GM12878 (cell line): ENCODE results near the gene PALLD. TPM values are rescaled to one million over a fixed set of nuclear protein-coding genes. Genes with fewer than 3 reads are reported as not detected.

Source experiments
- ATAC-seq: fragments of 200-7000 bp; cut with Tn5 transposase; 3 replicates; pipeline ENCODE4 v1.9.1; 2020; ENCODE audit warnings: mild to moderate bottlenecking, moderate library complexity
- BruUV-seq: library from RNA; stranded (reverse); fragments of 400-500 nt; replicated peaks from 2 replicates; lab custom pipeline; 2021; lab: Mats Ljungman, UMichigan
- CTCF ChIA-PET: fragments of 300-600 bp; sonication (Branson Sonifier 250); formaldehyde crosslinking; extraction: SDS; loops from one replicate; lab custom pipeline; 2021; ENCODE audit warnings: inconsistent platforms; lab: Yijun Ruan, JAX
- POLR2A ChIA-PET: fragments of 350-600 bp; formaldehyde crosslinking; extraction: SDS; loops from one replicate; lab custom pipeline; 2021; ENCODE audit warnings: inconsistent platforms; lab: Charles Lee
- RAD21 ChIA-PET: fragments of 300-600 bp; sonication (Branson Sonifier 250); formaldehyde crosslinking; loops from one replicate; lab custom pipeline; 2023; ENCODE audit warnings: antibody characterized with exemption; ENCODE audit not compliant: unreplicated experiment; lab: Charles Lee
- SMC1A ChIA-PET: fragments of 300-600 bp; sonication (Branson Sonifier 250); formaldehyde crosslinking; loops from one replicate; lab custom pipeline; 2023; ENCODE audit not compliant: unreplicated experiment, uncharacterized antibody; lab: Charles Lee
- DNase-seq: peaks from one replicate; pipeline ENCODE4 v3.0.0-alpha.2; 2011; ENCODE audit warnings: low read depth, low spot score
- FAIRE-seq: peaks from 3 replicates; lab custom pipeline; 2011; peaks lifted over from hg19 to GRCh38; lab: Jason Lieb, UNC
- H2AFZ ChIP-seq: 2 replicates; pipeline ENCODE4 v1.6.0; 2011; ENCODE audit warnings: low read depth, low read length, control low read depth; ENCODE audit not compliant: control insufficient read depth
- H3K27ac ChIP-seq: 2 replicates; pipeline ENCODE4 v1.5.1; 2011; ENCODE audit warnings: control low read depth; ENCODE audit not compliant: control insufficient read depth, insufficient read depth
- H3K27me3 ChIP-seq, 2 experiments: replicated peaks in 1 of 2; 2 replicates each; pipeline versions ENCODE4 v1.6.0 to v1.6.1; 2011; ENCODE audit warnings: low read length in 1 of 2; ENCODE audit not compliant: control insufficient read depth in 2 of 2, insufficient read depth in 2 of 2
- H3K36me3 ChIP-seq, 2 experiments: 2 replicates each; pipeline ENCODE4 v1.5.1; 2011; ENCODE audit warnings: low read length in 1 of 2; ENCODE audit not compliant: control insufficient read depth in 2 of 2, insufficient read depth in 2 of 2
- H3K4me1 ChIP-seq: 2 replicates; pipeline ENCODE4 v1.6.1; 2011; ENCODE audit warnings: mild to moderate bottlenecking, low read length, moderate library complexity, mixed read lengths; ENCODE audit not compliant: control insufficient read depth, insufficient read depth
- H3K4me2 ChIP-seq: 2 replicates; pipeline ENCODE4 v1.6.0; 2011; ENCODE audit warnings: control low read depth; ENCODE audit not compliant: control insufficient read depth, insufficient read depth
- H3K4me3 ChIP-seq: fragments of 200-600 bp; sonication (generic); 2 replicates; pipeline ENCODE4 v1.5.1; 2016
- H3K79me2 ChIP-seq: 2 replicates; pipeline ENCODE4 v1.6.0; 2011; ENCODE audit warnings: low read length; ENCODE audit not compliant: control insufficient read depth, insufficient read depth
- H3K9ac ChIP-seq: 2 replicates; pipeline ENCODE4 v1.8.0; 2011; ENCODE audit warnings: low read length, control low read depth, mixed read lengths; ENCODE audit not compliant: control insufficient read depth, insufficient read depth
- H3K9me3 ChIP-seq: replicated peaks from 3 replicates; pipeline ENCODE4 v1.5.1; 2011; ENCODE audit warnings: mild to moderate bottlenecking, low read length; ENCODE audit not compliant: control insufficient read depth, insufficient read depth
- H4K20me1 ChIP-seq: 2 replicates; pipeline ENCODE4 v1.6.0; 2011; ENCODE audit not compliant: control insufficient read depth, insufficient read depth
- CHD2 ChIP-seq: IDR thresholded peaks from 2 replicates; pipeline ENCODE4 v1.6.1; 2011; ENCODE audit warnings: low read depth, low read length, improper control_type of control experiment, borderline replicate concordance
- HSF1 ChIP-seq: fragments of 150-350 bp; IDR thresholded peaks from 2 replicates; pipeline ENCODE4 v1.6.1; 2014; ENCODE audit warnings: mild to moderate bottlenecking, low read depth, low read length
- MEF2A ChIP-seq: IDR thresholded peaks from 2 replicates; pipeline ENCODE4 v1.6.1; 2011; ENCODE audit warnings: low read depth, mild to moderate bottlenecking, low read length, moderate library complexity; ENCODE audit not compliant: insufficient read depth
- RFX5 ChIP-seq: IDR thresholded peaks from 2 replicates; pipeline ENCODE4 v1.6.1; 2011; ENCODE audit warnings: low read depth, low read length, improper control_type of control experiment
- WGBS: methylation state at CpG from one replicate; pipeline ENCODE4 v1.1.6; 2016; ENCODE audit warnings: low lambda C conversion rate; ENCODE audit not compliant: insufficient replicate concordance, insufficient coverage; ENCODE audit errors: missing lambda C conversion rate; 5-methylcytosine and 5-hydroxymethylcytosine counted together
- in situ Hi-C: fragments of 300-500 bp; cut with MboI; formaldehyde crosslinking; loops from 9 replicates; pipeline ENCODE4 v1.14.3; 2018; ENCODE audit warnings: mixed read lengths
- intact Hi-C: fragments of 100-400 bp; cut with micrococcal nuclease; formaldehyde crosslinking; loops from one replicate; pipeline ENCODE4 v1.14.2; 2022; ENCODE audit not compliant: unreplicated experiment
- polyA plus RNA-seq, 11 experiments: library from polyadenylated mRNA; depleted of rRNA in 4 of 11; unstranded in 6 of 11; stranded (reverse) in 5 of 11; fragments of >200 nt; fragmentation: Nextera tagmentation in 4 of 11; fragmentation: Illumina TruSeq in 1 of 11; extraction: Ambion mirVana in 4 of 11; extraction: Trizol in 1 of 11; gene quantifications; 1 replicate in 1 of 11; 2 replicates in 10 of 11; pipeline versions ENCODE4 v1.2.1 to v1.2.3, GENCODE V29; 2011 to 2016; ENCODE audit warnings: inconsistent platforms in 2 of 11, missing spikeins in 2 of 11, low read depth in 1 of 11
- total RNA-seq, 4 experiments: library from RNA; depleted of rRNA in 3 of 4; stranded (reverse); fragments of >200 nt in 3 of 4; fragmentation: Illumina TruSeq in 1 of 4; extraction: Trizol in 1 of 4; gene quantifications; 2 replicates each; pipeline versions ENCODE4 v1.2.1 to v1.2.3, GENCODE V29; 2013 to 2021

The PALLD gene
- total and polyA plus RNA-seq, 10 of the 15 experiments (the other 5 are each of a cell fraction or from before 2014, with no cell fraction given): 1.0 to 7.7 (median 1.7) TPM

GRCh38 chr4:168854350-168854921, 357.6 kb downstream of the PALLD start:
- POLR2A ChIA-PET: interaction anchor here (1.1 kb wide), 1 partner anchor 11 kb away, joined by 3 read pairs; no protein-coding TSS in a partner anchor
- in situ Hi-C loops: no loop called here
- BruUV-seq: no TSS peak
- RAD21 ChIA-PET: interaction anchor here (0.6 kb wide), 1 partner anchor 100 kb away, joined by 3 read pairs; no protein-coding TSS in a partner anchor
- Histone ChIP-seq H3K9me3 (no peaks in the 10 kb centered on the region; the same call in 2 of the 3 replicates), H3K4me2 (no peak overlapping the region), H3K4me1 (peaks cover 8% of the 10 kb centered on the region), H2AFZ (no peak overlapping the region), H3K36me3 (no peaks in the 10 kb centered on the region), H3K9ac (no peak overlapping the region), H3K4me3 (no peak overlapping the region), H3K27me3 (no peaks in the 10 kb centered on the region), H3K79me2 (no peaks in the 10 kb centered on the region), H4K20me1 (no peaks in the 10 kb centered on the region), H3K27ac (no peak overlapping the region)
- DNase-seq (no peak), FAIRE-seq (no peak), ATAC-seq (no peak)
- no peak for TF ChIP-seq HSF1
- TF ChIP-seq MEF2A: no peak
- TF ChIP-seq CHD2: no peak
- TF ChIP-seq RFX5: no peak
- CTCF ChIA-PET: interaction anchor here (0.6 to 1.8 kb wide), 5 partner anchors 13 to 220 kb away, joined by 3 to 6 read pairs (median 4); no protein-coding TSS in a partner anchor
- SMC1A ChIA-PET: interaction anchor here (0.8 to 2.6 kb wide), 10 partner anchors 10 to 1131 kb away, joined by 3 to 9 read pairs (median 4); no protein-coding TSS in a partner anchor
- intact Hi-C loops: loop anchor here (5.0 kb wide), 1 partner anchor 132 kb away; no protein-coding TSS in a partner anchor
- 66% methylated on average over 8 of the region's 8 CpGs for WGBS
